GM12878 (cell line): ENCODE measurements around the gene CAMP. TPM values are rescaled to one million over a fixed set of nuclear protein-coding genes. Genes with fewer than 3 reads are reported as not detected.

Experiments
- CREM ChIP-seq: IDR thresholded peaks from 2 replicates; pipeline ENCODE4 v1.6.1; 2014; ENCODE audit warnings: antibody characterized with exemption, low read depth
- MEF2A ChIP-seq: IDR thresholded peaks from 2 replicates; pipeline ENCODE4 v1.6.1; 2011; ENCODE audit warnings: low read depth, mild to moderate bottlenecking, low read length, moderate library complexity; ENCODE audit not compliant: insufficient read depth
- RCOR1 ChIP-seq: conservative IDR thresholded peaks from 2 replicates; pipeline ENCODE4 v1.6.1; 2012; ENCODE audit warnings: low read depth, low read length, improper control_type of control experiment
- SMARCA5 ChIP-seq: fragments of 450-650 bp; IDR thresholded peaks from 2 replicates; pipeline ENCODE4 v1.6.1; 2017; ENCODE audit warnings: mild to moderate bottlenecking
- SREBF2 ChIP-seq: IDR thresholded peaks from 2 replicates; pipeline ENCODE4 v1.6.1; 2012; ENCODE audit warnings: mild to moderate bottlenecking, low read length
- STAT1 ChIP-seq: fragments of 450-650 bp; conservative IDR thresholded peaks from 2 replicates; pipeline ENCODE4 v1.6.1; 2014; ENCODE audit warnings: antibody characterized with exemption, mild to moderate bottlenecking
- YBX1 ChIP-seq: fragments of 450-650 bp; IDR thresholded peaks from 2 replicates; pipeline ENCODE4 v1.6.1; 2016; ENCODE audit warnings: antibody characterized with exemption
- polyA plus RNA-seq, 11 experiments: library from polyadenylated mRNA; depleted of rRNA in 4 of 11; unstranded in 6 of 11; stranded (reverse) in 5 of 11; fragments of >200 nt; fragmentation: Nextera tagmentation in 4 of 11; fragmentation: Illumina TruSeq in 1 of 11; extraction: Ambion mirVana in 4 of 11; extraction: Trizol in 1 of 11; gene quantifications; 1 replicate in 1 of 11; 2 replicates in 10 of 11; pipeline versions ENCODE4 v1.2.1 to v1.2.3, GENCODE V29; 2011 to 2016; ENCODE audit warnings: inconsistent platforms in 2 of 11, missing spikeins in 2 of 11, low read depth in 1 of 11
- total RNA-seq, 4 experiments: library from RNA; depleted of rRNA in 3 of 4; stranded (reverse); fragments of >200 nt in 3 of 4; fragmentation: Illumina TruSeq in 1 of 4; extraction: Trizol in 1 of 4; gene quantifications; 2 replicates each; pipeline versions ENCODE4 v1.2.1 to v1.2.3, GENCODE V29; 2013 to 2021
- TF ChIP-seq, protein P1 (sequence below): IDR thresholded peaks from 2 replicates; pipeline ENCODE4 v1.6.1; 2012; ENCODE audit warnings: low read length, inconsistent platforms
- TF ChIP-seq, protein P2 (sequence below): fragments of 450-650 bp; IDR thresholded peaks from 2 replicates; pipeline ENCODE4 v1.6.1; 2016; ENCODE audit warnings: mild to moderate bottlenecking, moderate library complexity, borderline replicate concordance
- TF ChIP-seq, protein P3 (sequence below): IDR thresholded peaks from 2 replicates; pipeline ENCODE4 v1.6.1; 2011; ENCODE audit warnings: borderline replicate concordance, low read depth, mild to moderate bottlenecking, moderate library complexity, low read length; ENCODE audit not compliant: insufficient read depth, poor library complexity, severe bottlenecking
- TF ChIP-seq, protein P4 (sequence below): fragments of 450-650 bp; IDR thresholded peaks from 2 replicates; pipeline ENCODE4 v1.6.1; 2017; ENCODE audit warnings: mild to moderate bottlenecking, moderate library complexity

The CAMP gene
- total and polyA plus RNA-seq, 10 of the 15 experiments (the other 5 are each of a cell fraction or from before 2014, with no cell fraction given): 0.76 to 34.3 (median 7.6) TPM

DNA sequence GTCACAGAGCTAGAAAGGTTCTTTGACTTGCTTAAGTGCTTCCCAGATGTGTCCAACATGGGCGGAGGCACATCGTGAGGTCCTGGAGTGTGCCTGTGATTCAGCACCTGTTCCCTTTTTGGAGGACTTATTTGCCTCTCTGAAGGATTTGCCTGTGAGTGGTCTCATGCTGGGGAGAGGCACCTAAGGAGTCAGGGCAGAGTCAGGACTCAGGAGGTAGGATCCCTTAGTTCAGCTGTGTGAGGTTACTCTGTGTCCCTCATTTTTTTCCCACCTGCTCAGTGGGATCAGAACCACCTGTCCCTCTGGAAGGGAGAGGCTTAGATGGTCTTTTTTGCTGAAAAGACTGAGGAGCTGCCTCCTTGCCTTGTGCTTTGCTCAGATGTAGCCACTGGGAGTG, 20.6 kb downstream of the CAMP start (continued):
- TF ChIP-seq, protein P1, sequence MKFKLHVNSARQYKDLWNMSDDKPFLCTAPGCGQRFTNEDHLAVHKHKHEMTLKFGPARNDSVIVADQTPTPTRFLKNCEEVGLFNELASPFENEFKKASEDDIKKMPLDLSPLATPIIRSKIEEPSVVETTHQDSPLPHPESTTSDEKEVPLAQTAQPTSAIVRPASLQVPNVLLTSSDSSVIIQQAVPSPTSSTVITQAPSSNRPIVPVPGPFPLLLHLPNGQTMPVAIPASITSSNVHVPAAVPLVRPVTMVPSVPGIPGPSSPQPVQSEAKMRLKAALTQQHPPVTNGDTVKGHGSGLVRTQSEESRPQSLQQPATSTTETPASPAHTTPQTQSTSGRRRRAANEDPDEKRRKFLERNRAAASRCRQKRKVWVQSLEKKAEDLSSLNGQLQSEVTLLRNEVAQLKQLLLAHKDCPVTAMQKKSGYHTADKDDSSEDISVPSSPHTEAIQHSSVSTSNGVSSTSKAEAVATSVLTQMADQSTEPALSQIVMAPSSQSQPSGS: no peak
- TF ChIP-seq MEF2A (no peak), SREBF2 (no peak), YBX1 (no peak), RCOR1 (no peak), STAT1 (no peak), SMARCA5 (no peak), CREM (no peak)
- TF ChIP-seq, protein P2, sequence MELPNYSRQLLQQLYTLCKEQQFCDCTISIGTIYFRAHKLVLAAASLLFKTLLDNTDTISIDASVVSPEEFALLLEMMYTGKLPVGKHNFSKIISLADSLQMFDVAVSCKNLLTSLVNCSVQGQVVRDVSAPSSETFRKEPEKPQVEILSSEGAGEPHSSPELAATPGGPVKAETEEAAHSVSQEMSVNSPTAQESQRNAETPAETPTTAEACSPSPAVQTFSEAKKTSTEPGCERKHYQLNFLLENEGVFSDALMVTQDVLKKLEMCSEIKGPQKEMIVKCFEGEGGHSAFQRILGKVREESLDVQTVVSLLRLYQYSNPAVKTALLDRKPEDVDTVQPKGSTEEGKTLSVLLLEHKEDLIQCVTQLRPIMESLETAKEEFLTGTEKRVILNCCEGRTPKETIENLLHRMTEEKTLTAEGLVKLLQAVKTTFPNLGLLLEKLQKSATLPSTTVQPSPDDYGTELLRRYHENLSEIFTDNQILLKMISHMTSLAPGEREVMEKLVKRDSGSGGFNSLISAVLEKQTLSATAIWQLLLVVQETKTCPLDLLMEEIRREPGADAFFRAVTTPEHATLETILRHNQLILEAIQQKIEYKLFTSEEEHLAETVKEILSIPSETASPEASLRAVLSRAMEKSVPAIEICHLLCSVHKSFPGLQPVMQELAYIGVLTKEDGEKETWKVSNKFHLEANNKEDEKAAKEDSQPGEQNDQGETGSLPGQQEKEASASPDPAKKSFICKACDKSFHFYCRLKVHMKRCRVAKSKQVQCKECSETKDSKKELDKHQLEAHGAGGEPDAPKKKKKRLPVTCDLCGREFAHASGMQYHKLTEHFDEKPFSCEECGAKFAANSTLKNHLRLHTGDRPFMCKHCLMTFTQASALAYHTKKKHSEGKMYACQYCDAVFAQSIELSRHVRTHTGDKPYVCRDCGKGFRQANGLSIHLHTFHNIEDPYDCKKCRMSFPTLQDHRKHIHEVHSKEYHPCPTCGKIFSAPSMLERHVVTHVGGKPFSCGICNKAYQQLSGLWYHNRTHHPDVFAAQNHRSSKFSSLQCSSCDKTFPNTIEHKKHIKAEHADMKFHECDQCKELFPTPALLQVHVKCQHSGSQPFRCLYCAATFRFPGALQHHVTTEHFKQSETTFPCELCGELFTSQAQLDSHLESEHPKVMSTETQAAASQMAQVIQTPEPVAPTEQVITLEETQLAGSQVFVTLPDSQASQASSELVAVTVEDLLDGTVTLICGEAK: no peak
- TF ChIP-seq, protein P3, sequence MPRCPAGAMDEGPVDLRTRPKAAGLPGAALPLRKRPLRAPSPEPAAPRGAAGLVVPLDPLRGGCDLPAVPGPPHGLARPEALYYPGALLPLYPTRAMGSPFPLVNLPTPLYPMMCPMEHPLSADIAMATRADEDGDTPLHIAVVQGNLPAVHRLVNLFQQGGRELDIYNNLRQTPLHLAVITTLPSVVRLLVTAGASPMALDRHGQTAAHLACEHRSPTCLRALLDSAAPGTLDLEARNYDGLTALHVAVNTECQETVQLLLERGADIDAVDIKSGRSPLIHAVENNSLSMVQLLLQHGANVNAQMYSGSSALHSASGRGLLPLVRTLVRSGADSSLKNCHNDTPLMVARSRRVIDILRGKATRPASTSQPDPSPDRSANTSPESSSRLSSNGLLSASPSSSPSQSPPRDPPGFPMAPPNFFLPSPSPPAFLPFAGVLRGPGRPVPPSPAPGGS: no peak
- TF ChIP-seq, protein P4, sequence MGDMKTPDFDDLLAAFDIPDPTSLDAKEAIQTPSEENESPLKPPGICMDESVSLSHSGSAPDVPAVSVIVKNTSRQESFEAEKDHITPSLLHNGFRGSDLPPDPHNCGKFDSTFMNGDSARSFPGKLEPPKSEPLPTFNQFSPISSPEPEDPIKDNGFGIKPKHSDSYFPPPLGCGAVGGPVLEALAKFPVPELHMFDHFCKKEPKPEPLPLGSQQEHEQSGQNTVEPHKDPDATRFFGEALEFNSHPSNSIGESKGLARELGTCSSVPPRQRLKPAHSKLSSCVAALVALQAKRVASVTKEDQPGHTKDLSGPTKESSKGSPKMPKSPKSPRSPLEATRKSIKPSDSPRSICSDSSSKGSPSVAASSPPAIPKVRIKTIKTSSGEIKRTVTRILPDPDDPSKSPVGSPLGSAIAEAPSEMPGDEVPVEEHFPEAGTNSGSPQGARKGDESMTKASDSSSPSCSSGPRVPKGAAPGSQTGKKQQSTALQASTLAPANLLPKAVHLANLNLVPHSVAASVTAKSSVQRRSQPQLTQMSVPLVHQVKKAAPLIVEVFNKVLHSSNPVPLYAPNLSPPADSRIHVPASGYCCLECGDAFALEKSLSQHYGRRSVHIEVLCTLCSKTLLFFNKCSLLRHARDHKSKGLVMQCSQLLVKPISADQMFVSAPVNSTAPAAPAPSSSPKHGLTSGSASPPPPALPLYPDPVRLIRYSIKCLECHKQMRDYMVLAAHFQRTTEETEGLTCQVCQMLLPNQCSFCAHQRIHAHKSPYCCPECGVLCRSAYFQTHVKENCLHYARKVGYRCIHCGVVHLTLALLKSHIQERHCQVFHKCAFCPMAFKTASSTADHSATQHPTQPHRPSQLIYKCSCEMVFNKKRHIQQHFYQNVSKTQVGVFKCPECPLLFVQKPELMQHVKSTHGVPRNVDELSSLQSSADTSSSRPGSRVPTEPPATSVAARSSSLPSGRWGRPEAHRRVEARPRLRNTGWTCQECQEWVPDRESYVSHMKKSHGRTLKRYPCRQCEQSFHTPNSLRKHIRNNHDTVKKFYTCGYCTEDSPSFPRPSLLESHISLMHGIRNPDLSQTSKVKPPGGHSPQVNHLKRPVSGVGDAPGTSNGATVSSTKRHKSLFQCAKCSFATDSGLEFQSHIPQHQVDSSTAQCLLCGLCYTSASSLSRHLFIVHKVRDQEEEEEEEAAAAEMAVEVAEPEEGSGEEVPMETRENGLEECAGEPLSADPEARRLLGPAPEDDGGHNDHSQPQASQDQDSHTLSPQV: no peak
